Keratinocyte (primary cell): ENCODE data around the gene SUGCT. TPM values are rescaled to one million over a fixed set of nuclear protein-coding genes. Genes with fewer than 3 reads are reported as not detected.

Source experiments
- DNase-seq: peaks from one replicate; pipeline ENCODE4 v3.0.0-alpha.2; 2011; ENCODE audit warnings: low read depth, missing footprints, low spot score
- FAIRE-seq: peaks from 2 replicates; lab custom pipeline; 2011; peaks lifted over from hg19 to GRCh38; lab: Jason Lieb, UNC
- H2AFZ ChIP-seq: 2 replicates; pipeline ENCODE4 v1.6.0; 2012; ENCODE audit warnings: low read length, control low read depth, inconsistent platforms; ENCODE audit not compliant: control insufficient read depth
- H3K27ac ChIP-seq: 2 replicates; pipeline ENCODE4 v1.5.1; 2011; ENCODE audit warnings: low read length; ENCODE audit not compliant: control insufficient read depth, insufficient read depth
- H3K27me3 ChIP-seq: 3 replicates; pipeline ENCODE4 v1.6.0; 2011; ENCODE audit warnings: low read length; ENCODE audit not compliant: control insufficient read depth, insufficient read depth; ENCODE audit errors: extremely low read depth
- H3K36me3 ChIP-seq, 2 experiments: 2 replicates in 1 of 2; 3 replicates in 1 of 2; pipeline ENCODE4 v1.5.1; 2011; ENCODE audit warnings: low read length in 2 of 2, mild to moderate bottlenecking in 1 of 2; ENCODE audit not compliant: control insufficient read depth in 2 of 2, insufficient read depth in 2 of 2; ENCODE audit errors: extremely low read depth in 1 of 2
- H3K4me1 ChIP-seq: 3 replicates; pipeline ENCODE4 v1.5.1; 2011; ENCODE audit warnings: low read length; ENCODE audit not compliant: control insufficient read depth, insufficient read depth; ENCODE audit errors: extremely low read depth
- H3K4me2 ChIP-seq: 3 replicates; pipeline ENCODE4 v1.6.0; 2011; ENCODE audit warnings: low read depth, low read length; ENCODE audit not compliant: control insufficient read depth, insufficient read depth; ENCODE audit errors: extremely low read depth
- H3K4me3 ChIP-seq, 3 experiments: fragments of 200-600 bp in 1 of 3; sonication (generic) in 1 of 3; 2 replicates in 2 of 3; 3 replicates in 1 of 3; pipeline ENCODE4 v1.5.1; 2011 to 2016; ENCODE audit warnings: low read length in 3 of 3, mild to moderate bottlenecking in 3 of 3, control low read depth in 2 of 3, inconsistent platforms in 1 of 3, low read depth in 1 of 3, mixed read lengths in 1 of 3, mixed run types in 1 of 3, moderate library complexity in 1 of 3; ENCODE audit not compliant: control insufficient read depth in 2 of 3, insufficient read depth in 2 of 3; ENCODE audit errors: extremely low read depth in 1 of 3
- H3K79me2 ChIP-seq: 2 replicates; pipeline ENCODE4 v1.6.0; 2012; ENCODE audit warnings: low read length; ENCODE audit not compliant: control insufficient read depth, insufficient read depth
- H3K9ac ChIP-seq: 3 replicates; pipeline ENCODE4 v1.6.0; 2011; ENCODE audit warnings: low read length; ENCODE audit not compliant: control insufficient read depth, insufficient read depth; ENCODE audit errors: extremely low read depth
- H3K9me1 ChIP-seq: 3 replicates; pipeline ENCODE4 v1.6.0; 2011; ENCODE audit warnings: low read length; ENCODE audit not compliant: control insufficient read depth, insufficient read depth; ENCODE audit errors: extremely low read depth
- H3K9me3 ChIP-seq: 2 replicates; pipeline ENCODE4 v1.5.1; 2012; ENCODE audit warnings: low read depth, low read length; ENCODE audit not compliant: control insufficient read depth
- H4K20me1 ChIP-seq: 3 replicates; pipeline ENCODE4 v1.6.0; 2011; ENCODE audit warnings: low read length; ENCODE audit not compliant: control insufficient read depth, insufficient read depth; ENCODE audit errors: extremely low read depth
- EZH2 ChIP-seq: IDR thresholded peaks from one replicate; pipeline ENCODE4 v1.6.1; 2012; ENCODE audit warnings: inconsistent platforms, mild to moderate bottlenecking, low read length, moderate library complexity
- dilution Hi-C: fragments of 300-500 bp; cut with MboI; formaldehyde crosslinking; loops from one replicate; pipeline ENCODE4 v1.7.0; 2020; ENCODE audit warnings: low sequenced_read_pairs; ENCODE audit not compliant: extremely low pct_ligation_motif_present
- polyA plus RNA-seq, 5 experiments: library from polyadenylated mRNA; depleted of rRNA in 3 of 5; stranded (reverse) in 3 of 5; stranded (forward) in 1 of 5; unstranded in 1 of 5; fragments of >200 nt; gene quantifications; 1 replicate in 1 of 5; 2 replicates in 3 of 5; 3 replicates in 1 of 5; pipeline versions ENCODE4 v1.2.1 to v1.2.3, GENCODE V29; 2011 to 2012; ENCODE audit warnings: missing spikeins in 2 of 5, low read depth in 1 of 5, low replicate concordance in 1 of 5
- TF ChIP-seq, protein P1 (sequence below), 3 experiments: IDR thresholded peaks in 1 of 3; conservative IDR thresholded peaks in 1 of 3; optimal IDR thresholded peaks in 1 of 3; 2 replicates in 2 of 3; 3 replicates in 1 of 3; pipeline versions ENCODE3 to v1.5.1; 2011; ENCODE audit warnings: low read length in 3 of 3, mild to moderate bottlenecking in 3 of 3, moderate library complexity in 2 of 3, control low read depth in 1 of 3, inconsistent platforms in 1 of 3; ENCODE audit not compliant: insufficient read depth in 2 of 3; ENCODE audit errors: extremely low read depth in 1 of 3

The SUGCT gene
- polyA plus RNA-seq, 1 donor (not counting 4 experiments of a cell fraction or from before 2014, with no cell fraction given), result 134 TPM

GRCh38 chr7:40604601-40605438, 470.0 kb downstream of the SUGCT start:
- Histone ChIP-seq H3K4me3 (no peak overlapping the region), H3K9me1 (no peaks in the 10 kb centered on the region), H3K27me3 (no peaks in the 10 kb centered on the region), H4K20me1 (no peaks in the 10 kb centered on the region), H3K9me3 (no peaks in the 10 kb centered on the region), H2AFZ (no peak overlapping the region), H3K36me3 (no peaks in the 10 kb centered on the region), H3K79me2 (no peaks in the 10 kb centered on the region), H3K9ac (no peak overlapping the region), H3K27ac (no peak overlapping the region), H3K4me1 (no peaks in the 10 kb centered on the region), H3K4me2 (no peak overlapping the region)
- TF ChIP-seq EZH2, result no peak
- TF ChIP-seq, protein P1, sequence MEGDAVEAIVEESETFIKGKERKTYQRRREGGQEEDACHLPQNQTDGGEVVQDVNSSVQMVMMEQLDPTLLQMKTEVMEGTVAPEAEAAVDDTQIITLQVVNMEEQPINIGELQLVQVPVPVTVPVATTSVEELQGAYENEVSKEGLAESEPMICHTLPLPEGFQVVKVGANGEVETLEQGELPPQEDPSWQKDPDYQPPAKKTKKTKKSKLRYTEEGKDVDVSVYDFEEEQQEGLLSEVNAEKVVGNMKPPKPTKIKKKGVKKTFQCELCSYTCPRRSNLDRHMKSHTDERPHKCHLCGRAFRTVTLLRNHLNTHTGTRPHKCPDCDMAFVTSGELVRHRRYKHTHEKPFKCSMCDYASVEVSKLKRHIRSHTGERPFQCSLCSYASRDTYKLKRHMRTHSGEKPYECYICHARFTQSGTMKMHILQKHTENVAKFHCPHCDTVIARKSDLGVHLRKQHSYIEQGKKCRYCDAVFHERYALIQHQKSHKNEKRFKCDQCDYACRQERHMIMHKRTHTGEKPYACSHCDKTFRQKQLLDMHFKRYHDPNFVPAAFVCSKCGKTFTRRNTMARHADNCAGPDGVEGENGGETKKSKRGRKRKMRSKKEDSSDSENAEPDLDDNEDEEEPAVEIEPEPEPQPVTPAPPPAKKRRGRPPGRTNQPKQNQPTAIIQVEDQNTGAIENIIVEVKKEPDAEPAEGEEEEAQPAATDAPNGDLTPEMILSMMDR (optimal IDR thresholded peaks at IDR 0.05 in 1 of 3, IDR thresholded peaks at IDR 0.05 in 1 of 3, conservative IDR thresholded peaks at IDR 0.05 in 1 of 3; ENCODE audit: extremely low read depth in 1 of 3, insufficient read depth in 2 of 3, low read length in 3 of 3), result peak; percentile 40 to 79 (median 49)
- FAIRE-seq (no peak), DNase-seq (no peak)
- dilution Hi-C loops, result no loop called here

GRCh38 chr7:40608321-40609075, 473.7 kb downstream of the SUGCT start:
- Histone ChIP-seq H3K27me3 (no peaks in the 10 kb centered on the region), H3K4me3 (no peak overlapping the region), H3K4me1 (no peaks in the 10 kb centered on the region), H3K4me2 (no peak overlapping the region), H3K27ac (no peak overlapping the region), H3K36me3 (no peaks in the 10 kb centered on the region), H2AFZ (no peak overlapping the region), H3K79me2 (no peaks in the 10 kb centered on the region), H4K20me1 (no peaks in the 10 kb centered on the region), H3K9me3 (no peaks in the 10 kb centered on the region), H3K9me1 (no peaks in the 10 kb centered on the region), H3K9ac (no peak overlapping the region)
- FAIRE-seq, result no peak
- dilution Hi-C loops, result no loop called here
- DNase-seq, result no peak
- TF ChIP-seq EZH2, result no peak
- TF ChIP-seq, protein P1 (optimal IDR thresholded peaks at IDR 0.05 in 1 of 3, IDR thresholded peaks at IDR 0.05 in 1 of 3, conservative IDR thresholded peaks at IDR 0.05 in 1 of 3; ENCODE audit: extremely low read depth in 1 of 3, insufficient read depth in 2 of 3, low read length in 3 of 3), result no peak
